Naive thymus-derived CD8-positive, alpha-beta T cell (primary cell): ENCODE data around the gene CETN3. TPM values are rescaled to one million over a fixed set of nuclear protein-coding genes. Genes with fewer than 3 reads are reported as not detected.
"Not testable (repeated sequence)": the region's sequence is repeated elsewhere in the genome, so short reads cannot be mapped to it uniquely, and the experiment has no call there.

ENCODE experiments used
- ATAC-seq, 2 donors: fragments of 150-1000 bp; cut with Tn5 transposase in 1 of 2; sonication (Bioruptor Pico), chemical (Tn5 transposase) in 1 of 2; 1 replicate in 1 of 2; 2 replicates in 1 of 2; pipeline ENCODE4 v1.10.0; 2021; ENCODE audit warnings: mild to moderate bottlenecking in 2 of 2, moderate library complexity in 2 of 2
- POLR2A ChIA-PET: fragments of 350-600 bp; sonication (Branson Sonifier 250); formaldehyde crosslinking; loops from one replicate; lab custom pipeline; 2021; ENCODE audit warnings: antibody characterized with exemption; lab: Charles Lee
- DNase-seq, 10 donors: peaks; one replicate each; pipeline versions ENCODE4 v3.0.0 to v3.0.0-alpha.2; 2020 to 2022
- H3K27ac Mint-ChIP-seq, 10 donors: one replicate each; pipeline ENCODE4 v1.8.0; 2020 to 2022; ENCODE audit warnings: mild to moderate bottlenecking in 10 of 10, mixed read lengths in 10 of 10, moderate library complexity in 4 of 10, inconsistent platforms in 1 of 10
- H3K27me3 Mint-ChIP-seq, 5 donors: one replicate each; pipeline ENCODE4 v1.8.0; 2021 to 2022; ENCODE audit warnings: mixed read lengths in 5 of 5
- H3K36me3 Mint-ChIP-seq, 3 donors: one replicate each; pipeline ENCODE4 v1.8.0; 2020 to 2022; ENCODE audit warnings: mixed read lengths in 3 of 3, mild to moderate bottlenecking in 2 of 3, inconsistent platforms in 1 of 3
- H3K4me1 Mint-ChIP-seq, 4 donors: one replicate each; pipeline ENCODE4 v1.8.0; 2021 to 2022; ENCODE audit warnings: mixed read lengths in 4 of 4
- H3K4me3 Mint-ChIP-seq, 10 donors: one replicate each; pipeline ENCODE4 v1.8.0; 2020 to 2022; ENCODE audit warnings: mild to moderate bottlenecking in 10 of 10, mixed read lengths in 10 of 10, moderate library complexity in 6 of 10, inconsistent platforms in 1 of 10
- H3K9me3 Mint-ChIP-seq, 9 donors: one replicate each; pipeline ENCODE4 v1.8.0; 2020 to 2022; ENCODE audit warnings: mixed read lengths in 9 of 9, mild to moderate bottlenecking in 3 of 9, inconsistent platforms in 1 of 9, moderate library complexity in 1 of 9
- polyA plus RNA-seq, 3 donors: library from polyadenylated mRNA; unstranded; fragments of 300-500 nt; fragmentation: Illumina TruSeq; gene quantifications; one replicate each; pipeline ENCODE4 v1.2.3, GENCODE V29; 2021
- total RNA-seq, 8 experiments: library from RNA in 2 of 8; stranded (reverse) in 2 of 8; gene quantifications; one replicate each; pipeline ENCODE4 v1.2.3 and lab custom pipeline; 2021 to 2026

Gene CETN3
- total and polyA plus RNA-seq, 5 experiments from 2014 or later = 17.6 to 33.0 (median 22.8) TPM

DNA sequence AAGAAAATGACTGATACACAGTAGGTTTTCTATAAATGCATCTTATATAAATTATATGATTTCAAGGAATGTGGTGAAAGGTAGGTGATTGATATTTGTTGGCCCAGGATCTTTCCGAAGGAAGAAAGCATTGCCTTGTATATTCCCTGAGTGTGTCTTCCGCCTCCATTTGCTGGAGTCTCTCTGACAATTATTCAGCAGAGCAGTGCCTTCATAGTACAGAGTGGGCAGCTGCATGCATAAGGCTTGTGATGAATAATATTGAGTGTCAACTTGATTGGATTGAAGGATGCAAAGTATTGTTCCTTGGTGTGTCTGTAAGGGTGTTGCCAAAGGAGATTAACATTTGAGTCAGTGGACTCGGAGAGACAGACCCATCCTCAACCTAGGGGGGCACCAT lies 58.5 kb downstream of the CETN3 start:
- ATAC-seq (no peak), DNase-seq (no peak)
- H3K9me3 Mint-ChIP-seq = peaks cover 0 to 4% (median 0%) of the 10 kb centered on the region in 9 donors
- no peak overlapping the region for H3K27ac Mint-ChIP-seq
- peaks cover 4 to 32% (median 16%) of the 10 kb centered on the region in 5 donors for H3K27me3 Mint-ChIP-seq
- H3K4me1 Mint-ChIP-seq = no peaks in the 10 kb centered on the region
- no peak overlapping the region for H3K4me3 Mint-ChIP-seq
- POLR2A ChIA-PET = no interaction called here
- peaks cover 0 to 5% (median 0%) of the 10 kb centered on the region in 3 donors for H3K36me3 Mint-ChIP-seq

DNA sequence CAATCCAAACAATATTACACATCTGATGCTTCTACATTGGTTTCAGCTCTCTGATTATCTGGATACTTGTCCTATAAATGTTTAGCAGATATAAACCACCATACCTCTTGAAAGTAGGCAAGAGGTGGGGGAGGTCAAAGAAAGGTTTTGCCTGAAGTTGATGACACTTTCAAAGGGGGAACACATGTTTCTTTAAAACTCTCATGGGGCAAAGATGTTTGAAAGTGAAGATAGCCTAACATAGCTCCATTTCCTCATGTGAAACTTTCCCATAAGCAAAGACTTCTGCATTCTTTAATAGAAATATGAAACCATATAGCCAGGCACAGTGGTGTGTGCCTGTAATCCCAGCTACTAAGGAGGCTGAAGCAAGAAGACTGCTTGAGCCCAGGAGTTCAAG lies 62.1 kb downstream of the CETN3 start:
- Mint-ChIP-seq H3K27me3 (peaks cover 7 to 53% (median 18%) of the 10 kb centered on the region in 5 donors), H3K4me3 (no peak overlapping the region), H3K9me3 (no peaks in the 10 kb centered on the region), H3K27ac (no peak overlapping the region), H3K4me1 (no peaks in the 10 kb centered on the region), H3K36me3 (no peaks in the 10 kb centered on the region)
- POLR2A ChIA-PET = no interaction called here
- no peak for DNase-seq
- ATAC-seq = no peak

DNA sequence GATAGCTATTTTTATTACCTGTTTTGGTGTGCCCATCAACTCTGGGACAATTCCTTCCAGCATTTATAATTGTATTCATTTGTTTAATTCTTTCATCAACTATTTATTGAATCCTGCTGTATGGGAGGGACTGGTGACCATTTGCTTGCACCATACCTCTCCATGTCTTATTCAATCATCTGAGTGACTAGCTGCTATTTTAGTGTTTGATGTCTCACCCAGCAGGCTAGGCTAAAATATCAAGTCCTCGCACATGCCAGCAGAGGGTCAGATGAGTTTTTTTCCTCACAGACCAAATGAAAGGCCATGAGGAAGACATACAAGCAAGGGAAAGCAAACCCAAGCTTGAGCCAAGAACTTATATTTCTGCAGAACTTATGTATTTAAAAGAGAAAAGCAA lies 63.9 kb downstream of the CETN3 start:
- no peaks in the 10 kb centered on the region for H3K4me1 Mint-ChIP-seq
- H3K27me3 Mint-ChIP-seq = peaks cover 5 to 37% (median 18%) of the 10 kb centered on the region in 5 donors
- POLR2A ChIA-PET = no interaction called here
- no peak overlapping the region for H3K27ac Mint-ChIP-seq
- no peak for DNase-seq
- ATAC-seq = no peak
- H3K36me3 Mint-ChIP-seq = no peaks in the 10 kb centered on the region
- no peak overlapping the region for H3K4me3 Mint-ChIP-seq
- H3K9me3 Mint-ChIP-seq = no peaks in the 10 kb centered on the region

DNA sequence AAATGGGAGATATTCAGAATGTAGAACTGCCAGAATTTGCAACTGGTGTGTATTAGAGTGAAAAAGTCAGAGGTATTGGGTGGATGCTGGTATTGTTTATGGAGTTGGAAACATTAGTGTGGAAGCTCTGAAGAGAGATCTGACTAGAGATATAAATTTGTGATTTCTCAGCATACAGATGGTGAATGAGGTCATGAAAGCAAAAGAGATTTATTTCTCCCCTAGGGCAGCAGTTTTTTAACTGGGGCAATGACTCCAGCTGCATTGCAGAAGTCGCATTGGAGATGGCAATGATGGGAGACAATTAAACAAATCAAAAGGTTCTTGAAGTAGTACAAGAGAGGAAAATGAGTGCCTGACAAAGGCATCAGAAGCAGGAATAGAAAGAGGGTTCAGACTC lies 64.9 kb downstream of the CETN3 start:
- POLR2A ChIA-PET = no interaction called here
- Mint-ChIP-seq H3K9me3 (no peaks in the 10 kb centered on the region), H3K4me3 (no peak overlapping the region), H3K36me3 (no peaks in the 10 kb centered on the region), H3K27me3 (peaks cover 5 to 32% (median 13%) of the 10 kb centered on the region in 5 donors), H3K4me1 (no peaks in the 10 kb centered on the region), H3K27ac (no peak overlapping the region)
- ATAC-seq (no peak), DNase-seq (no peak)

DNA sequence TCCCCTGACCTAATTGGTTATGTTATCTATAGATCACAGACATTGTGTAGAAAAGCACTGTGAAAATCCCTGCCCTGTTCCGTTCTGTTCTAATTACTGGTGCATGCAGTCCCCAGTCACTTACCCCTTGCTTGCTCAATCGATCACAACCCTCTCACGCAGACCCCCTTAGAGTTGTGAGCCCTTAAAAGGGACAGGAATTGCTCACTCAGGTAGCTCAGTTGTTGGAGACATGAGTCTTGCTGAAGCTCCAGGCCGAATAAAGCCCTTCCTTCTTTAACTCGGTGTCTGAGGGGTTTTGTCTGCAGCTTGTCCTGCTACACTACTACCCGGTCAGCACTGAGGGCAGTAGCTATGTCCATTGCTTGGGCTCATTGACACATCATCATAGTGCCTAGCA lies 65.8 kb downstream of the CETN3 start:
- not testable (repeated sequence) for H3K27ac Mint-ChIP-seq, H3K4me1 Mint-ChIP-seq

DNA sequence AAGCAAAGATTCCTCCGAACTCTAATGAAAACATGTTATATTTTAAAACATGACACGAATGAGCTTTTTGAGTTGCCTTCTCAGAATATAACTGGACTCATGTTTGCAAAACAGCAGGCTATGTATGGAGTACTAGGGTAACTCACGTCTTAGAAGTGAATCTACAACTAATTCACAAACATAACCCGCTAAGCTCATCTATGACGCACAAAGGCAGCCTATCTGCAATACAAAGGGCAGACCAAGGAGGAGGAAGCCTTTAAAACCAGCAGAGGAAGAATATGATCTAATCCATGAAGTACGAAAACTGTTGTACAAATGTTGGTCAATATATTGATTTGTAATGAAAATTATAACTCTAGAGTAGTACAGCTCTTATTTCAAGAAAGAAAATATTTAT lies 67.0 kb downstream of the CETN3 start:
- POLR2A ChIA-PET = no interaction called here
- H3K27me3 Mint-ChIP-seq = peaks cover 8 to 38% (median 15%) of the 10 kb centered on the region in 5 donors
- no peak for ATAC-seq
- H3K36me3 Mint-ChIP-seq = no peaks in the 10 kb centered on the region
- H3K4me1 Mint-ChIP-seq = no peaks in the 10 kb centered on the region
- H3K27ac Mint-ChIP-seq = no peak overlapping the region
- DNase-seq = no peak
- H3K9me3 Mint-ChIP-seq = peaks cover 0 to 2% (median 0%) of the 10 kb centered on the region in 9 donors
- H3K4me3 Mint-ChIP-seq = no peak overlapping the region

More for the DNA sequence above, 65.8 kb downstream of the CETN3 start:
- POLR2A ChIA-PET, H3K4me3 Mint-ChIP-seq, ATAC-seq, H3K9me3 Mint-ChIP-seq, DNase-seq, H3K36me3 Mint-ChIP-seq: not testable (repeated sequence)
- peaks cover 5 to 32% (median 13%) of the 10 kb centered on the region in 5 donors for H3K27me3 Mint-ChIP-seq

Other genes with a start within 250 kb of the CETN3 start
- gene MBLAC2, start 65.0 kb upstream of the CETN3 start, total RNA-seq = 10 to 100 TPM; 15.7 to 15.8 TPM
- 1 to 10 TPM; 4.7 to 5.7 (median 5.3) TPM for gene MBLAC2, start 65.0 kb upstream of the CETN3 start, polyA plus RNA-seq
- 1 to 10 TPM; 3.2 TPM for gene POLR3G, start 65.1 kb upstream of the CETN3 start, total RNA-seq
- gene POLR3G, start 65.1 kb upstream of the CETN3 start, polyA plus RNA-seq = 1 to 10 TPM; 1.9 to 2.8 (median 2.1) TPM
- gene LYSMD3, start 119.8 kb upstream of the CETN3 start, total RNA-seq = 10 to 100 TPM; 25.1 to 26.9 TPM
- gene LYSMD3, start 119.8 kb upstream of the CETN3 start, polyA plus RNA-seq = 1 to 10 TPM; 6.6 to 8.4 (median 7.1) TPM
- under 1 TPM; 0.08 to 0.13 TPM for gene ADGRV1, start 149.0 kb upstream of the CETN3 start, total RNA-seq
- gene ADGRV1, start 149.0 kb upstream of the CETN3 start, polyA plus RNA-seq = under 1 TPM in 1 of 3 donors, not detected in 2; 0.37 TPM